Activated CD8-positive, alpha-beta memory T cell treated with anti-CD3 and anti-CD28 coated beads, Interleukin-2, amount 10 ng/mL, durations not matched to agents 7 days and 5 days (primary cell): ENCODE results near the gene GPR89A. TPM values are rescaled to one million over a fixed set of nuclear protein-coding genes. Genes with fewer than 3 reads are reported as not detected.

Experiments
- ATAC-seq: fragments of 150-1000 bp; cut with Tn5 transposase; one replicate; pipeline ENCODE4 v1.10.0; 2021; ENCODE audit warnings: moderate library complexity
- CTCF ChIA-PET: fragments of 350-600 bp; sonication (Branson Sonifier 250); formaldehyde crosslinking; loops from one replicate; lab custom pipeline; 2021; ENCODE audit warnings: antibody characterized with exemption; lab: Charles Lee
- DNase-seq: peaks from one replicate; pipeline ENCODE4 v3.0.0-alpha.2; 2020
- H3K27ac Mint-ChIP-seq: one replicate; pipeline ENCODE4 v1.8.0; 2021; ENCODE audit warnings: mild to moderate bottlenecking, mixed read lengths
- H3K27me3 Mint-ChIP-seq: one replicate; pipeline ENCODE4 v1.8.0; 2021; ENCODE audit warnings: mixed read lengths
- H3K36me3 Mint-ChIP-seq: one replicate; pipeline ENCODE4 v1.8.0; 2021; ENCODE audit warnings: mild to moderate bottlenecking, mixed read lengths
- H3K4me1 Mint-ChIP-seq: one replicate; pipeline ENCODE4 v1.8.0; 2021; ENCODE audit warnings: mixed read lengths
- H3K4me3 Mint-ChIP-seq: one replicate; pipeline ENCODE4 v1.8.0; 2021; ENCODE audit warnings: mild to moderate bottlenecking, moderate library complexity, mixed read lengths
- H3K9me3 Mint-ChIP-seq: one replicate; pipeline ENCODE4 v1.8.0; 2022; ENCODE audit warnings: low read depth, mixed read lengths
- total RNA-seq, 2 experiments: library from RNA; stranded (reverse); gene quantifications; one replicate each; pipeline ENCODE4 v1.2.3, GENCODE V29; 2021

GPR89A gene
- total RNA-seq, 2 experiments from 2014 or later, result 32.7 to 50.5 TPM

DNA sequence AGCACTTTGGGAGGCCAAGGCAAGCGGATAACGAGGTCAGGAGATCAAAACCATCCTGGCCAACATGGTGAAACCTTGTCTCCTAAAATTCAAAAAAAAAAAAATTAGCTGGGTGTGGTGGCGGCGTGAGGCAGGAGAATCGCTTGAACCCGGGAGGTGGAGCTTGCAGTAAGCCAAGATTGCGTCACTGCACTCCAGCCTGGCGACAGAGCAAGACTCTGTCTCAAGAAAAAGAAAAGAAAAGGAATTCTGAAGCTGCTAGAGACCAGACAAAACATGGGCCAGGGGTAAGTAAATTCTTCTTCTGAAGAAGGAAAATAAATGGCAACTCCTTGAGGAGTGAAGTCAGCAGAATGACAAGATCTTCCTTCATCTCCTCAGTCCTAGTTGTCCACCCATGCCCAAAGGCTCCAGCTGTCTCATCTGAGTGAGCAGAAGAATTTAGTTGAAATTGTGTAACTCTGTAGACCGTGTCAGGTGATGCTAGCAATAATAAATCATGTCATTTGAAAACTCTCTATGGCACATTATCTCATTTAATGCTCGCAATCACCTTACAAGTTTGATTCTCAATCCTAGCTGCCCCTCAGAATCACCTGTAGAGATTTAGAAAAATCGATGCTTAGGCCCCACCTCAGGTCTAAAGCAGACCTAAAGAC is 85.1 kb downstream of the GPR89A start:
- Mint-ChIP-seq H3K4me3 (no peak overlapping the region), H3K27me3 (peaks cover 3% of the 10 kb centered on the region), H3K4me1 (peaks cover 32% of the 10 kb centered on the region), H3K9me3 (no peaks in the 10 kb centered on the region), H3K27ac (no peak overlapping the region), H3K36me3 (peaks cover 2% of the 10 kb centered on the region)
- DNase-seq (no peak), ATAC-seq (no peak)
- CTCF ChIA-PET, result interaction anchor here (1.2 to 1.9 kb wide), 3 partner anchors 10 to 28 kb away, joined by 3 to 9 read pairs (median 4); no protein-coding TSS in a partner anchor

DNA sequence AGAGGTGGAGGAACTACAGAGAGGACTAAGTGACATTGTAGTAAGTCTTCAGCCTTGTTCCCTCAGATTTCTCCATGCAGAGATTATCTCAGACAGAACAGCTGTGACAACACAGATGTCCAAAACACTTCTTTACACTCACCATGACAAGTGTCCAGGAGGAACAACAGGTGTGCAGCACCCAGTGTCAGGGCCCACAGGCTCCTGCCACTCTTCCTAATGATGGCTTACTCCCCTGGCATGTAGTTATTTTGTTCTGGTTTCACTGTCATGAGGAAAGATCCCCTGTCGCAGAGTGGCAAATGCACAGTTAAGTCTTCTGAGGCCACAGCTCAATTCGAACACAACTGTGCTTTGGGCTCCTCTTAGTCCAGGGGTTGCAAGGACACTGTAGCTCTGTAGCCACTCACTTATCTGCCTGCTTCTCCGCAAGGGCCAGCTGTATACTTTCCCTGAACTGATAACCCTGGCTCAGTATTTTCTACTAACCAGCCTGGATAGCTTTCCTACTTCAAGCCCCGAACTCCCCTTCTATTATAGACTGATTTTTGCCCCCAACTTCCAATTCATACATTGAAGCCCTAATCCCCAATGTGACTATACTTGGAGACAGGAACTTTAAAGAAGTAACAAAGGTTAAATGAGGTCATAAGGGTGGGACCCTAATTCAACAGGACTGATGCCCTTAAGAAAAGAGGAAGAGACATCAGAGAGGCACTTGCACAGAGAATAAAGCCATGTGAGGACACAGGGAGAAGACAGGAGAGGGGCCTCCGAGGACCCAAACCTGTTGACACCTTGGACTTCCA is 88.2 kb downstream of the GPR89A start:
- peaks cover 8% of the 10 kb centered on the region for H3K4me1 Mint-ChIP-seq
- H3K27ac Mint-ChIP-seq, result no peak overlapping the region
- DNase-seq (no peak), ATAC-seq (no peak)
- no peaks in the 10 kb centered on the region for H3K9me3 Mint-ChIP-seq
- CTCF ChIA-PET, result interaction anchor here (1.2 to 1.6 kb wide), 2 partner anchors 24 to 25 kb away, joined by 3 to 4 read pairs; no protein-coding TSS in a partner anchor
- peaks cover 9% of the 10 kb centered on the region for H3K27me3 Mint-ChIP-seq
- no peak overlapping the region for H3K4me3 Mint-ChIP-seq
- H3K36me3 Mint-ChIP-seq, result no peaks in the 10 kb centered on the region

DNA sequence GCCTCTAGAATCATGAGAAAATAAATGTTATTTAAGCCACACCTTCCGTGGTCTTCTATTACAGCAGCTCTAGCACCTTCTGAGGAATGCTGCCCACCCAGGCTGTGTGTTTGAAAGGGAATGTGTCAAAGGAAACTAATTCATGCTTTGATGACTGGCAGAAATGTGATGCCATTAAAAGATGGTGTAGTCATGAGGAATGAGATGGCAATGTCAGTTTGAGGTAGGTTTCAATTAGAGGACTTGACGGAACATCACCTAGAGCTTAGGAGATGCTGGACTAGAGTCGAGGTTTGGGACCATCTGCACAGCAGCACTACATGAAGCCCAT is 88.8 kb downstream of the GPR89A start:
- Mint-ChIP-seq H3K27ac (no peak overlapping the region), H3K4me3 (no peak overlapping the region), H3K4me1 (peaks cover 5% of the 10 kb centered on the region), H3K27me3 (peaks cover 12% of the 10 kb centered on the region), H3K36me3 (no peaks in the 10 kb centered on the region), H3K9me3 (no peaks in the 10 kb centered on the region)
- no peak for DNase-seq
- CTCF ChIA-PET, result interaction anchor here (1.2 kb wide), 1 partner anchor 24 kb away, joined by 4 read pairs; no protein-coding TSS in a partner anchor
- ATAC-seq, result no peak

DNA sequence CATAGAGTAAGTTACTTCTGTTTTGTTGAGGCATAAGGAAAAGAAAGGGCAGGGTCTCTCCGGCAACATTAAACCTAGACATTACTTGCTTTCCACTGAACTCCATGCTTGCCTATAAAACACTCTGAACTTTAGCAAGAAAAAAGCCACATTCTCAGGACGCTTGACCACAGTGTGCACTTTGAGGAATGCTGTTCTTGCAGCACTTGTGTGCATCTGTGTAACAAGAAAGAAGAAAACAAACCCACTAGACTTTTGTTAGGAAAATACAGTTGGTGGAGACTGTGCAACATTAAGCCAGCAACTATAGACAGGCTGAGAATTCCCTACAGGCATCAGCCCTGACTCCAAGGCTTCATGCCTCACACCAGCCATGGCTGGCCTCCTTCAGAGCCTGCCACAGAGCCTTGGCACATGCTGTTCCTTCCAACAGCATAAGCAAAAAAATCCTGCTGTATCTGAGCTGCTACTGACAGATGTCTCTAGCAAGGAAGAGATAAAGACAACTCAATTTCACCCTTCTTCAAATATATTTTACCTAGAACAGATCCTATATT is 93.6 kb downstream of the GPR89A start:
- Mint-ChIP-seq H3K27ac (no peak overlapping the region), H3K36me3 (no peaks in the 10 kb centered on the region), H3K4me3 (no peak overlapping the region), H3K27me3 (peaks cover 15% of the 10 kb centered on the region), H3K9me3 (no peaks in the 10 kb centered on the region), H3K4me1 (no peaks in the 10 kb centered on the region)
- ATAC-seq (no peak), DNase-seq (no peak)
- CTCF ChIA-PET, result no interaction called here

DNA sequence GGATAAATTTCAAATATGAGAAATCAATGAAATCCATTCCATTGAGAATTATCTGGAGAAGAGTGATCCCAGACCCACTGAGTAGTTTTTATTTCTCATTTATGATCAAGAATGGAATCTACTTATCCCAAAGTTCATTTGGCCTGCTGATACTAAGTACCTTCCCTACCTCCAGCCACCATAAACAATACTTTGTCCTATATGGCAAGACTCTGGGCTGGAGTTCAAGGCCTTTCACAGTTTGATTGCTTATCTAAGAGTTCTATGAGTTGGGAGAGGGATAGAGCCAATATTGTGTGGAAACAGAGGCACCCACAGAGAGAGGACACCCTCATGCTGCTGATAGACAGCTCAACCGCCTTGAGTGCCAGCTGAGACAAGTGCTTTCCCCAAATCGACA is 94.3 kb downstream of the GPR89A start:
- H3K4me3 Mint-ChIP-seq, result no peak overlapping the region
- no peak overlapping the region for H3K27ac Mint-ChIP-seq
- H3K27me3 Mint-ChIP-seq, result peaks cover 15% of the 10 kb centered on the region
- H3K36me3 Mint-ChIP-seq, result no peaks in the 10 kb centered on the region
- CTCF ChIA-PET, result interaction anchor here (0.7 kb wide), 1 partner anchor 13 kb away, joined by 3 read pairs; no protein-coding TSS in a partner anchor
- no peaks in the 10 kb centered on the region for H3K9me3 Mint-ChIP-seq
- no peaks in the 10 kb centered on the region for H3K4me1 Mint-ChIP-seq
- DNase-seq (no peak), ATAC-seq (no peak)

DNA sequence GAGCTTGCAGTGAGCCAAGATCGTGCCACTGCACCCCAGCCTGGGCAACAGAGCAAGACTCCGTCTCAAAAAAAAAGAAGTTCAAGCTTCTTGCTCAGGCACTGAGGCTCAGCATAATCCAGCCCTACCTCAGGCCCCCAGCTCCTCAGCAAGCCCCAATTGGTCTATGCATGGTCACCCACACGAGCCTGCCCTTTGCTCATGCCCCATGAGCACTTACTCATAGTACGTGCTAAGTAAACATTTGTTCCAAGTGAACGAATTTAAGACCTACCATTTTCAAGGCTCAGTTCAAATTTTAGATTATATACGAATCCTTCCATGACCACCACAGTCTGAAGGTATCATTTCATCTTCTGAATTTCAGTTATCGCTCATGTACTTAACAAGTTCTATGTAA is 95.0 kb downstream of the GPR89A start:
- H3K9me3 Mint-ChIP-seq, result no peaks in the 10 kb centered on the region
- CTCF ChIA-PET, result interaction anchor here (0.7 to 3.0 kb wide), 4 partner anchors 10 to 17 kb away, joined by 3 to 9 read pairs (median 4); partner anchors contain the start of gene CD160
- peaks cover 12% of the 10 kb centered on the region for H3K27me3 Mint-ChIP-seq
- H3K4me1 Mint-ChIP-seq, result no peaks in the 10 kb centered on the region
- no peak overlapping the region for H3K4me3 Mint-ChIP-seq
- no peaks in the 10 kb centered on the region for H3K36me3 Mint-ChIP-seq
- H3K27ac Mint-ChIP-seq, result no peak overlapping the region
- DNase-seq (no peak), ATAC-seq (no peak)

DNA sequence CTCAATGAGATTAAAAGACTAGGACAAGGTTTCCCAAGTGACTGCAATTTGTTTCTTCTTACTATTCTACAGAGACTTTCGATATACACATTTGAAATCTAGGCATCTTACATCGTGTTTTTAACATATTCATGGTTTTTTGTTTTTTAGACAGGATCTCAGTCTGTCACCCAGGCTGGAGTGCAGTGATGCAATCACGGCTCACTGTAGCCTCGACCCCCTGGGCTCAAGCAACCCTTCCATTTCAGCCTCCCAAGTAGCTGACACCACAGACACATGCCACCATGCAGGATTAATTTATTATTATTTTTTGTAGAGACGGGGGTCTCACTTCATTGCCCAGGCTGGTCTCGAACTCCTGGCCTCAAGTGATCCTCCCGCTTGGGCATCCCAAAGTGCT is 97.8 kb downstream of the GPR89A start:
- CTCF ChIA-PET, result interaction anchor here (2.4 kb wide), 1 partner anchor 16 kb away, joined by 8 read pairs; no protein-coding TSS in a partner anchor

DNA sequence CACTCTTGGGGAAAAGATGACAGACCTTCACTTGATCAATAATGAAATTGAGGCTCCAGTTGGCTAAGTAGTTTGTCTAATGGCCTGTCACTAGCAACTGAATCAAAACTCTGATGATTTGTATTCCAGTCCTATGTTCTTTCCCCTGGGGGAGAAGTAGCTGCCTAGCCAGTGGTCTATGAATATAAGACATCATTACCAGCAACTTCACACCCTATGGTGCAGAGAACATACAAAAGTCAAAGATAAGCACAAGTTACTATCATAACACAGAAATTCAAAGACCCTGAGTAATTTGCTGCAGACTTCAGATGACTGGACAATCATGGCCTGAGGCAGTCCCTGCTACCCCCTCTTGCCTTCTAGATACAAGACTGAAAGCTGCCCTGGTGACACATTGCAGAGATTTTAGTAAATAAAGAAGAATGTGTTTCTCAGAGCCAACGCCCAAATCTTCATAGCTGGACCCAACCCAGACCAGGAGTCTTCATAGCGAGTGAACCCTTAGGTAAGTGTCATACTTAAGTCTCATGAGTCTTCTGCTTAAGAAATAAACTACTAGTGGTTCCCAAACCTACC is 98.4 kb downstream of the GPR89A start:
- no peak overlapping the region for H3K27ac Mint-ChIP-seq
- H3K4me1 Mint-ChIP-seq, result peaks cover 3% of the 10 kb centered on the region
- no peak for DNase-seq
- no peak for ATAC-seq
- no peaks in the 10 kb centered on the region for H3K36me3 Mint-ChIP-seq
- peaks cover 8% of the 10 kb centered on the region for H3K27me3 Mint-ChIP-seq
- no peak overlapping the region for H3K4me3 Mint-ChIP-seq
- CTCF ChIA-PET, result no interaction called here
- no peaks in the 10 kb centered on the region for H3K9me3 Mint-ChIP-seq

More for the DNA sequence above, 97.8 kb downstream of the GPR89A start:
- H3K4me3 Mint-ChIP-seq, result no peak overlapping the region
- H3K27me3 Mint-ChIP-seq, result peaks cover 10% of the 10 kb centered on the region
- H3K36me3 Mint-ChIP-seq, result no peaks in the 10 kb centered on the region
- no peak for ATAC-seq
- no peak overlapping the region for H3K27ac Mint-ChIP-seq
- H3K9me3 Mint-ChIP-seq, result no peaks in the 10 kb centered on the region
- H3K4me1 Mint-ChIP-seq, result peaks cover 3% of the 10 kb centered on the region
- DNase-seq, result no peak

DNA sequence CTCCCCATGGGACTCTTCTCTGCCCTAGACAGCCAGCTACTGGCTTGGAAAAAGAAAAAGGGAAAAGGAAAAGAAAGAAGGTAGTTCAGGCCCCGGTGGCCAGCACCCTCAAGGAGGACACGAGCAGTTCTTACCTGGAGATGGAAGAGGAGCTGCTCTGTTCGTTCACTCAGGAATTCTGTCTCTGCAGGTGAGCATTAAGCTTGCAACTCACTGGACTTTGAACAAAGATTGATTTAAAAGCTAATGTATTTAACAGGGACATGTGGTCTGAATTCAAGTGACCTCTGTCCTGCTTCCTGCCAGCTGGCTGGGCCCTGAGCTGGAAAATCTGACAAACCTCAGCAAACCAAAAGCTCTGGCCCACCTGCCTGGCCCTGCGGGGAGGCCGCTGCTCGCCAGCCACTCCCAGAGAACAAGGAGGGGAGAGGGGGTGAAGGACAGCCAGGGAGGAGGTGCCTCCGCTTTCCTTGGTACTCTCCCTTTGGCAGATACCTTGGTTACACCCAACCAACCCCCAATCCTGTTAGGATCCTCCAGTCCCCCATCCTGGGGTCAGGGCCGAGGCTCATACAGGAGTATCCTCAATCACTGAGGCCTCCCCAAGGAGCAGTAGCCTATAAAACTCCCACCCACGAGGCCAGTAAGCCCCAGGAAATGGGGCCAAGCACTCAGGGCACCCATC is 99.5 kb downstream of the GPR89A start, which contains the start of gene PDZK1:
TSS of gene PDZK1 (minus strand) at position 186 of the 685 bp plus-strand sequence. CDS start 19,347 bp downstream, outside the sequence.
- Mint-ChIP-seq H3K36me3 (no peaks in the 10 kb centered on the region), H3K9me3 (no peaks in the 10 kb centered on the region), H3K27me3 (peaks cover 7% of the 10 kb centered on the region), H3K27ac (no peak within 1 kb of the TSS), H3K4me3 (no peak within 1 kb of the TSS), H3K4me1 (peaks cover 3% of the 10 kb centered on the region)
- DNase-seq (no peak), ATAC-seq (no peak)
- CTCF ChIA-PET, result interaction anchor here (0.5 kb wide), 1 partner anchor 206 kb away, joined by 4 read pairs; no protein-coding TSS in a partner anchor

DNA sequence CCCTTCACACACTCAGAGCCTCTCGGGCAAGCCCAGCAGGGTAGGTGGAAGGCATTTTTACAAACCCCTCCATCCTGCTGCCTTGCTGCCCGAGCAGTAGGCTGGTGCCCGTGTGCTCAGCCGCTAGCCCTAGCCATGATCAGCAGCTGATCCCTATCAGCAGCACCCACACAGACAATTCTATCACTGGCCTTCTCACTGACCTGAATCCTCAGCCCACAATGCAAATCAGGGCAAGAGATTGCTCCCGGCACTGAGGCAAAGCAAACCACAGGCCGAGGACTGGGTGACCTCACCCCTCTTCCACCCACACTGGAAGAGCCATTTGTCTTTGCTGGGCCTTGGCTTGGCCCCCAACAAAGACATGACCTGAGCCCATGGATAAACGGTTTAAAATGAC is 100.3 kb downstream of the GPR89A start:
- Mint-ChIP-seq H3K27ac (no peak overlapping the region), H3K27me3 (peaks cover 7% of the 10 kb centered on the region), H3K9me3 (no peaks in the 10 kb centered on the region), H3K4me3 (no peak overlapping the region), H3K36me3 (no peaks in the 10 kb centered on the region), H3K4me1 (peaks cover 3% of the 10 kb centered on the region)
- no peak for ATAC-seq
- CTCF ChIA-PET, result interaction anchor here (1.0 kb wide), 1 partner anchor 14 kb away, joined by 3 read pairs; no protein-coding TSS in a partner anchor
- no peak for DNase-seq

DNA sequence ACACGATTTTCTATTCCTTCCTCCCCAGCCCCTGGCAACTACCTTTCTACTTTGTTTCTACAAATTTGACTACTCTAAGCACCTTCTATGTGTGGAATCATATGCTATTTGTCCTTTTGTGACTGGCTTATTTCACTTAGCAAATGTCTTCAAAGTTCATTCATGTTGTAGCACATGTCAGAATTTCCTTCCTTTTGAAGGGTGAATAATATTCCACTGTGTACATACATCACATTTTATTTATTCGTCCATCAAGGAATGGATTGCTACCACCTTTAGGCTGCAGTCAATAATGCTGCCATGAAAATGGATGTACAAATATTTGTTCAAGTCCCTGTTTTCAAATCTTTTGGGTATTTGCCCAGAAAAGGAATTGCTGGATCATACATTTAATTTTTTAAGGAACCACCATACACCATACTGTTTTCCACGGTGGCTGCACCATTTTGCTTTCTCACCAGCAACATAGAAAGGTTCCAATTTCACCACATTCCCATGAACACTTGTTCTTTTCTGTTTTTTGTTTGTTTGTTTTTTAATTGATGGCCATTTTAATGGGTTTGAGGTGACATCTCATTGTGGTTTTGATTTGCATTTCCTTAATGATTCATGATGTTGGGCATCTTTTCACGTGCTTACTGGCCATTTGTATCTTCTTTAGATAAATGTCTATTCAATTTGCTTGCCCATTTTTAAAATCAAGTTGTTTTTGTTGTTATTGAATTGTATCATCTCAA is 102.7 kb downstream of the GPR89A start:
- peaks cover 4% of the 10 kb centered on the region for H3K27me3 Mint-ChIP-seq
- ATAC-seq (no peak), DNase-seq (no peak)
- H3K36me3 Mint-ChIP-seq, result no peaks in the 10 kb centered on the region
- H3K27ac Mint-ChIP-seq, result no peak overlapping the region
- H3K4me3 Mint-ChIP-seq, result no peak overlapping the region
- CTCF ChIA-PET, result interaction anchor here (1.1 kb wide), 1 partner anchor 10 kb away, joined by 4 read pairs; no protein-coding TSS in a partner anchor
- H3K9me3 Mint-ChIP-seq, result no peaks in the 10 kb centered on the region
- peaks cover 4% of the 10 kb centered on the region for H3K4me1 Mint-ChIP-seq

DNA sequence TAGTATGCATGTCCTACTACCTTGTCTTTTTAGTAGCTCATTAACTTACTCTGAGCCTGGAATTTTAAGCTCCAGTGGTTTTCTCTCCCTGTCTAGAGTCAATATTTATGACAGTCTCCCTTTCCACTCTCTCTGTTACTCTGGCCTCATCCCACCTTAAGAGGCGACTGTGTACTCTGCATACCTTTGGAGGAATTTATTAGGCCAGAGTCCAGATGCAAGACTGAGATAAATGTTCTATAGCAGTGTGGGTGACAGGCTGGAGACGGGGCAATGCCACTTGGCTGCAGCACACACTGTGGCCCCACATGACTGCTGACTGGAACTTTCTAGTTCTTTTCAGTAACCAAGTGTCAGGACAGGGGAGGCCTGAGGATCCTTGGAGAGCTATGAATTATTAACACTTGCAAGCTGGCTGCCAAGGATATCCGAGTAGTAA is 103.4 kb downstream of the GPR89A start:
- Mint-ChIP-seq H3K27ac (no peak overlapping the region), H3K4me3 (no peak overlapping the region), H3K27me3 (peaks cover 4% of the 10 kb centered on the region), H3K9me3 (no peaks in the 10 kb centered on the region), H3K4me1 (peaks cover 7% of the 10 kb centered on the region), H3K36me3 (no peaks in the 10 kb centered on the region)
- CTCF ChIA-PET, result interaction anchor here (1.0 kb wide), 1 partner anchor 9 kb away, joined by 3 read pairs; no protein-coding TSS in a partner anchor
- no peak for ATAC-seq
- no peak for DNase-seq
